K562 (cell line): ENCODE results near the gene TACR2. TPM values are rescaled to one million over a fixed set of nuclear protein-coding genes. Genes with fewer than 3 reads are reported as not detected.

ENCODE experiments used
- ATAC-seq: fragments of 200-7000 bp; cut with Tn5 transposase; 3 replicates; pipeline ENCODE4 v1.9.1; 2020; ENCODE audit warnings: moderate library complexity
- BruUV-seq: library from RNA; stranded (reverse); fragments of 400-500 nt; replicated peaks from 2 replicates; lab custom pipeline; 2021; lab: Mats Ljungman, UMichigan
- CTCF ChIA-PET: fragments of 300-600 bp; formaldehyde crosslinking; extraction: SDS; loops from one replicate; lab custom pipeline; 2021; ENCODE audit warnings: low intra/inter-chr PET ratio; lab: Yijun Ruan, JAX
- POLR2A ChIA-PET: fragments of 300-600, 350-650 bp; sonication (Branson Sonifier 250); formaldehyde crosslinking; extraction: SDS; loops from one replicate; lab custom pipeline; 2021; ENCODE audit warnings: antibody characterized with exemption, inconsistent platforms; lab: Yijun Ruan, JAX
- DNase-seq, 4 experiments: peaks; one replicate each; pipeline versions ENCODE4 v3.0.0 to v3.0.0-alpha.2; 2011 to 2018; ENCODE audit warnings: low spot score in 3 of 4, mixed read lengths in 3 of 4; ENCODE audit errors: extremely low read depth in 1 of 4
- FAIRE-seq: peaks from 2 replicates; lab custom pipeline; 2011; peaks lifted over from hg19 to GRCh38; lab: Jason Lieb, UNC
- H2AFZ ChIP-seq: 2 replicates; pipeline ENCODE4 v1.6.0; 2011; ENCODE audit warnings: low read depth, low read length, control low read depth, inconsistent platforms
- H3K27ac ChIP-seq: fragments of 200-600 bp; 3 replicates; pipeline ENCODE4 v1.8.0; 2011; ENCODE audit warnings: low read depth, mild to moderate bottlenecking, control low read depth, inconsistent platforms, low read length, moderate library complexity, mixed read lengths; ENCODE audit errors: extremely low read depth
- H3K27me3 ChIP-seq, 2 experiments: fragments of 300-600 bp in 1 of 2; 2 replicates in 1 of 2; 3 replicates in 1 of 2; pipeline versions ENCODE4 v1.6.0 to v1.8.0; 2011; ENCODE audit warnings: inconsistent platforms in 2 of 2, low read length in 2 of 2, mild to moderate bottlenecking in 1 of 2, mixed read lengths in 1 of 2, moderate library complexity in 1 of 2; ENCODE audit not compliant: control insufficient read depth in 2 of 2, insufficient read depth in 2 of 2
- H3K36me3 ChIP-seq: fragments of 300-600 bp; 3 replicates; pipeline ENCODE4 v1.8.0; 2011; ENCODE audit warnings: mild to moderate bottlenecking, low read length, inconsistent platforms; ENCODE audit not compliant: control insufficient read depth, insufficient read depth
- H3K4me1 ChIP-seq, 2 experiments: fragments of 200-600 bp in 1 of 2; replicated peaks in 1 of 2; 2 replicates in 1 of 2; 3 replicates in 1 of 2; pipeline versions ENCODE4 v1.5.1 to v1.8.0; 2011; ENCODE audit warnings: inconsistent platforms in 2 of 2, low read length in 2 of 2, mild to moderate bottlenecking in 1 of 2, mixed read lengths in 1 of 2, moderate library complexity in 1 of 2; ENCODE audit not compliant: control insufficient read depth in 2 of 2, insufficient read depth in 2 of 2
- H3K4me2 ChIP-seq: 2 replicates; pipeline ENCODE4 v1.6.1; 2011; ENCODE audit warnings: low read length, control low read depth, inconsistent platforms, mixed read lengths; ENCODE audit not compliant: insufficient read depth
- H3K4me3 ChIP-seq: fragments of 200-600 bp; sonication (generic), shearing (Covaris generic); 2 replicates; pipeline ENCODE4 v1.5.1; 2016; ENCODE audit warnings: control low read depth, inconsistent platforms
- H3K79me2 ChIP-seq: fragments of 200-600 bp; 3 replicates; pipeline ENCODE4 v1.8.0; 2011; ENCODE audit warnings: low read length, inconsistent platforms; ENCODE audit not compliant: control insufficient read depth, insufficient read depth
- H3K9ac ChIP-seq, 2 experiments: 2 replicates each; pipeline versions ENCODE4 v1.6.0 to v1.6.1; 2011; ENCODE audit warnings: low read depth in 2 of 2, low read length in 2 of 2, control low read depth in 1 of 2, inconsistent platforms in 1 of 2, mild to moderate bottlenecking in 1 of 2, mixed read lengths in 1 of 2; ENCODE audit not compliant: insufficient read depth in 1 of 2
- H3K9me1 ChIP-seq: one replicate; pipeline ENCODE4 v1.6.0; 2011; ENCODE audit warnings: inconsistent platforms, mild to moderate bottlenecking, low read length, moderate library complexity; ENCODE audit not compliant: control insufficient read depth, insufficient read depth
- H3K9me3 ChIP-seq: replicated peaks from 2 replicates; pipeline ENCODE4 v1.5.1; 2011; ENCODE audit warnings: low read depth, low read length, inconsistent platforms; ENCODE audit not compliant: control insufficient read depth, insufficient read depth
- H4K20me1 ChIP-seq: replicated peaks from 2 replicates; pipeline ENCODE4 v1.6.1; 2011; ENCODE audit warnings: low read length, inconsistent platforms, mixed read lengths; ENCODE audit not compliant: control insufficient read depth, insufficient read depth
- JUND ChIP-seq, 2 experiments: IDR thresholded peaks; 2 replicates in 1 of 2; 3 replicates in 1 of 2; pipeline ENCODE4 v1.6.1; 2011; ENCODE audit warnings: borderline replicate concordance in 2 of 2, low read depth in 2 of 2, low read length in 2 of 2, improper control_type of control experiment in 1 of 2, missing biosample characterization in 1 of 2, missing genetic modification characterization in 1 of 2, missing genetic modification reagents in 1 of 2
- REST ChIP-seq, 2 experiments: fragments of 450-650 bp; formaldehyde crosslinking in 1 of 2; IDR thresholded peaks; 2 replicates each; pipeline versions ENCODE4 v1.4.0 to v1.6.1; 2014 to 2020; ENCODE audit warnings: mild to moderate bottlenecking in 2 of 2, borderline replicate concordance in 1 of 2, low read depth in 1 of 2
- THRAP3 ChIP-seq: fragments of 450-650 bp; IDR thresholded peaks from 2 replicates; pipeline ENCODE4 v1.6.1; 2016; ENCODE audit warnings: mild to moderate bottlenecking, inconsistent platforms, borderline replicate concordance
- ZNF586 ChIP-seq: fragments of 450-650 bp; formaldehyde crosslinking; conservative IDR thresholded peaks from 2 replicates; pipeline ENCODE4 v1.4.0; 2020; ENCODE audit warnings: mild to moderate bottlenecking, moderate library complexity
- WGBS: fragments of 100-300 bp; shearing (Covaris generic); methylation state at CpG from one replicate; pipeline ENCODE4 v1.1.6; 2016; ENCODE audit warnings: low coverage, mixed read lengths; ENCODE audit not compliant: insufficient coverage; ENCODE audit errors: missing lambda C conversion rate; 5-methylcytosine and 5-hydroxymethylcytosine counted together
- in situ Hi-C: fragments of 300-500 bp; cut with MboI; formaldehyde crosslinking; loops from 4 replicates; pipeline ENCODE4 v1.15.0; 2018; ENCODE audit warnings: inconsistent platforms, mixed read lengths
- intact Hi-C: fragments of 100-400 bp; cut with micrococcal nuclease; formaldehyde crosslinking; loops from 2 replicates; pipeline ENCODE4 v1.14.2; 2022
- polyA plus RNA-seq, 8 experiments: library from polyadenylated mRNA; depleted of rRNA in 4 of 8; stranded (reverse) in 5 of 8; unstranded in 3 of 8; fragments of >200 nt; fragmentation: Nextera tagmentation in 2 of 8; fragmentation: Illumina TruSeq in 1 of 8; extraction: Ambion mirVana in 2 of 8; extraction: Trizol in 1 of 8; gene quantifications; 2 replicates each; pipeline versions ENCODE4 v1.2.1 to v1.2.3, GENCODE V29; 2011 to 2014; ENCODE audit warnings: inconsistent platforms in 1 of 8, missing spikeins in 1 of 8
- total RNA-seq, 7 experiments: library from RNA; depleted of rRNA in 6 of 7; stranded (reverse); fragments of >200 nt in 6 of 7; fragmentation: Illumina TruSeq in 2 of 7; extraction: Trizol in 2 of 7; gene quantifications; 2 replicates each; pipeline versions ENCODE4 v1.2.1 to v1.2.3, GENCODE V29; 2011 to 2021; ENCODE audit warnings: low replicate concordance in 1 of 7
- TF ChIP-seq, protein P1 (sequence below): fragments of 450-650 bp; IDR thresholded peaks from 2 replicates; pipeline ENCODE4 v1.6.1; 2018; ENCODE audit not compliant: partially characterized antibody

The TACR2 gene
- total and polyA plus RNA-seq, 9 of the 15 experiments (the other 6 are each of a cell fraction or from before 2014, with no cell fraction given) = not detected

- H3K27ac ChIP-seq = no peak overlapping the region
- in situ Hi-C loops (no loop called here), intact Hi-C loops (no loop called here)
- H4K20me1 ChIP-seq = no peaks in the 10 kb centered on the region
- POLR2A ChIA-PET = interaction anchor here (0.7 to 1.8 kb wide), 3 partner anchors 9 to 889 kb away, joined by 3 to 6 read pairs (median 3); no protein-coding TSS in a partner anchor
- H3K9ac ChIP-seq = no peak overlapping the region
- TF ChIP-seq, protein P1, sequence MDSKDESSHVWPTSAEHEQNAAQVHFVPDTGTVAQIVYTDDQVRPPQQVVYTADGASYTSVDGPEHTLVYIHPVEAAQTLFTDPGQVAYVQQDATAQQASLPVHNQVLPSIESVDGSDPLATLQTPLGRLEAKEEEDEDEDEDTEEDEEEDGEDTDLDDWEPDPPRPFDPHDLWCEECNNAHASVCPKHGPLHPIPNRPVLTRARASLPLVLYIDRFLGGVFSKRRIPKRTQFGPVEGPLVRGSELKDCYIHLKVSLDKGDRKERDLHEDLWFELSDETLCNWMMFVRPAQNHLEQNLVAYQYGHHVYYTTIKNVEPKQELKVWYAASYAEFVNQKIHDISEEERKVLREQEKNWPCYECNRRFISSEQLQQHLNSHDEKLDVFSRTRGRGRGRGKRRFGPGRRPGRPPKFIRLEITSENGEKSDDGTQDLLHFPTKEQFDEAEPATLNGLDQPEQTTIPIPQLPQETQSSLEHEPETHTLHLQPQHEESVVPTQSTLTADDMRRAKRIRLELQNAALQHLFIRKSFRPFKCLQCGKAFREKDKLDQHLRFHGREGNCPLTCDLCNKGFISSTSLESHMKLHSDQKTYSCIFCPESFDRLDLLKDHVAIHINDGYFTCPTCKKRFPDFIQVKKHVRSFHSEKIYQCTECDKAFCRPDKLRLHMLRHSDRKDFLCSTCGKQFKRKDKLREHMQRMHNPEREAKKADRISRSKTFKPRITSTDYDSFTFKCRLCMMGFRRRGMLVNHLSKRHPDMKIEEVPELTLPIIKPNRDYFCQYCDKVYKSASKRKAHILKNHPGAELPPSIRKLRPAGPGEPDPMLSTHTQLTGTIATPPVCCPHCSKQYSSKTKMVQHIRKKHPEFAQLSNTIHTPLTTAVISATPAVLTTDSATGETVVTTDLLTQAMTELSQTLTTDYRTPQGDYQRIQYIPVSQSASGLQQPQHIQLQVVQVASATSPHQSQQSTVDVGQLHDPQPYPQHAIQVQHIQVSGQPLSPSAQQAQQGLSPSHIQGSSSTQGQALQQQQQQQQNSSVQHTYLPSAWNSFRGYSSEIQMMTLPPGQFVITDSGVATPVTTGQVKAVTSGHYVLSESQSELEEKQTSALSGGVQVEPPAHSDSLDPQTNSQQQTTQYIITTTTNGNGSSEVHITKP = no peak
- TF ChIP-seq ZNF586 (CRISPR knock-in tag) = no peak
- TF ChIP-seq THRAP3 = no peak
- no peak for TF ChIP-seq JUND (IDR thresholded peaks at IDR 0.05; ENCODE audit: borderline replicate concordance, low read depth, low read length)
- TF ChIP-seq JUND (tag; IDR thresholded peaks at IDR 0.05; ENCODE audit: borderline replicate concordance, low read depth, low read length) = no peak
- no peak for TF ChIP-seq REST (IDR thresholded peaks at IDR 0.05; ENCODE audit: borderline replicate concordance)
- TF ChIP-seq REST (CRISPR knock-in tag; IDR thresholded peaks at IDR 0.05; ENCODE audit: low read depth) = no peak
- H3K4me1 ChIP-seq = peaks cover 6% of the 10 kb centered on the region in 2 experiments
- no peaks in the 10 kb centered on the region for H3K9me3 ChIP-seq
- peaks cover 0 to 17% of the 10 kb centered on the region in 2 experiments; a peak in 2 of 5 replicates for H3K27me3 ChIP-seq
- no peak for FAIRE-seq
- H3K9me1 ChIP-seq = no peaks in the 10 kb centered on the region
- no peaks in the 10 kb centered on the region for H3K36me3 ChIP-seq
- CTCF ChIA-PET = no interaction called here
- H3K4me2 ChIP-seq = no peak overlapping the region
- no peak for DNase-seq
- H3K79me2 ChIP-seq = no peaks in the 10 kb centered on the region
- BruUV-seq = no TSS peak
- H3K4me3 ChIP-seq = no peak overlapping the region
- WGBS = 15% methylated on average over 7 of the region's 7 CpGs
- no peak for ATAC-seq
- H2AFZ ChIP-seq = no peak overlapping the region; the same call in 1 of the 2 replicates
Measured at GRCh38 chr10:69464401-69464800, 47.7 kb upstream of the TACR2 start.
